ENCODE measurements around the gene SFXN2. TPM values are rescaled to one million over a fixed set of nuclear protein-coding genes. Genes with fewer than 3 reads are reported as not detected.

SFXN2 gene
- total RNA-seq, 2 experiments from 2014 or later: 6.4 to 7.6 TPM

- H3K27ac ChIP-seq (ENCODE audit: low read depth in 1 of 2, low read length in 2 of 2): no peak overlapping the region
- H3K36me3 Mint-ChIP-seq (ENCODE audit: low read depth): peaks cover 33% of the 10 kb centered on the region
- H3K4me3 ChIP-seq (ENCODE audit: low read length): no peak overlapping the region
- no peaks in the 10 kb centered on the region for H3K27me3 ChIP-seq (ENCODE audit: control insufficient read depth in 1 of 2, insufficient read depth in 2 of 2, low read length in 2 of 2)
- peaks cover 12% of the 10 kb centered on the region for H3K36me3 ChIP-seq (ENCODE audit: insufficient read depth, low read length)
- peaks cover 63% of the 10 kb centered on the region for H3K4me1 Mint-ChIP-seq (ENCODE audit: low read depth)
- no peaks in the 10 kb centered on the region for H3K27me3 Mint-ChIP-seq
- intact Hi-C loops (cut with DNase I, micrococcal nuclease): no loop called here
- no peak for TF ChIP-seq CTCF (IDR thresholded peaks at IDR 0.05)
- peak overlapping the region; percentile 27 for H3K27ac Mint-ChIP-seq
- CTCF ChIA-PET: interaction anchor here (0.6 kb wide), 1 partner anchor 1389 kb away, joined by 3 read pairs; no protein-coding TSS in a partner anchor
- H3K4me3 Mint-ChIP-seq: no peak overlapping the region
- H3K9me3 ChIP-seq (ENCODE audit: control insufficient read depth in 1 of 2, insufficient read depth in 1 of 2, low read length in 2 of 2): no peaks in the 10 kb centered on the region
- POLR2A ChIA-PET: no interaction called here
- peaks cover 35% of the 10 kb centered on the region for H3K4me1 ChIP-seq (ENCODE audit: insufficient read depth, low read length)
- DNase-seq (no peak), ATAC-seq (ENCODE audit: poor library complexity) (no peak)
- H3K9me3 Mint-ChIP-seq: no peaks in the 10 kb centered on the region
These were observed 66.9 kb downstream of the SFXN2 start for GRCh38 chr10:102781090-102781920.

- peak overlapping the region; percentile 40 for H3K27ac Mint-ChIP-seq
- no peak for ATAC-seq (ENCODE audit: poor library complexity)
- peaks cover 60% of the 10 kb centered on the region for H3K4me1 Mint-ChIP-seq (ENCODE audit: low read depth)
- TF ChIP-seq CTCF (IDR thresholded peaks at IDR 0.05): no peak
- H3K4me3 Mint-ChIP-seq: no peak overlapping the region
- no peak for DNase-seq
- H3K27me3 ChIP-seq (ENCODE audit: control insufficient read depth in 1 of 2, insufficient read depth in 2 of 2, low read length in 2 of 2): no peaks in the 10 kb centered on the region
- no peaks in the 10 kb centered on the region for H3K9me3 Mint-ChIP-seq
- POLR2A ChIA-PET: no interaction called here
- no peak overlapping the region for H3K4me3 ChIP-seq (ENCODE audit: low read length)
- H3K36me3 Mint-ChIP-seq (ENCODE audit: low read depth): peaks cover 33% of the 10 kb centered on the region
- CTCF ChIA-PET: interaction anchor here (0.6 kb wide), 1 partner anchor 1388 kb away, joined by 3 read pairs; no protein-coding TSS in a partner anchor
- H3K36me3 ChIP-seq (ENCODE audit: insufficient read depth, low read length): peaks cover 12% of the 10 kb centered on the region
- no peaks in the 10 kb centered on the region for H3K27me3 Mint-ChIP-seq
- H3K4me1 ChIP-seq (ENCODE audit: insufficient read depth, low read length): peaks cover 27% of the 10 kb centered on the region
- no peak overlapping the region for H3K27ac ChIP-seq (ENCODE audit: low read depth in 1 of 2, low read length in 2 of 2)
- intact Hi-C loops (cut with DNase I, micrococcal nuclease): no loop called here
- H3K9me3 ChIP-seq (ENCODE audit: control insufficient read depth in 1 of 2, insufficient read depth in 1 of 2, low read length in 2 of 2): no peaks in the 10 kb centered on the region
These were observed 67.6 kb downstream of the SFXN2 start for GRCh38 chr10:102781921-102782557.

- peaks cover 62% of the 10 kb centered on the region for H3K4me1 Mint-ChIP-seq (ENCODE audit: low read depth)
- H3K36me3 Mint-ChIP-seq (ENCODE audit: low read depth): peaks cover 33% of the 10 kb centered on the region
- POLR2A ChIA-PET: no interaction called here
- H3K9me3 ChIP-seq (ENCODE audit: control insufficient read depth in 1 of 2, insufficient read depth in 1 of 2, low read length in 2 of 2): no peaks in the 10 kb centered on the region
- DNase-seq: no peak
- peaks cover 7% of the 10 kb centered on the region for H3K36me3 ChIP-seq (ENCODE audit: insufficient read depth, low read length)
- no peak overlapping the region for H3K27ac ChIP-seq (ENCODE audit: low read depth in 1 of 2, low read length in 2 of 2)
- no peaks in the 10 kb centered on the region for H3K27me3 Mint-ChIP-seq
- H3K4me1 ChIP-seq (ENCODE audit: insufficient read depth, low read length): peaks cover 26% of the 10 kb centered on the region
- peak overlapping the region; percentile 40 for H3K27ac Mint-ChIP-seq
- no peaks in the 10 kb centered on the region for H3K27me3 ChIP-seq (ENCODE audit: control insufficient read depth in 1 of 2, insufficient read depth in 2 of 2, low read length in 2 of 2)
- no peak overlapping the region for H3K4me3 ChIP-seq (ENCODE audit: low read length)
- no peaks in the 10 kb centered on the region for H3K9me3 Mint-ChIP-seq
- no peak for ATAC-seq (ENCODE audit: poor library complexity)
- CTCF ChIA-PET: interaction anchor here (0.5 kb wide), 1 partner anchor 706 kb away, joined by 4 read pairs; no protein-coding TSS in a partner anchor
- TF ChIP-seq CTCF (IDR thresholded peaks at IDR 0.05): no peak
- no peak overlapping the region for H3K4me3 Mint-ChIP-seq
- intact Hi-C loops (cut with DNase I, micrococcal nuclease): no loop called here
These were observed 68.5 kb downstream of the SFXN2 start for GRCh38 chr10:102782673-102783551.

Measured in CD4-positive, alpha-beta T cell (primary cell).